ENCODE measurements around the gene GET4.

The GET4 gene

GRCh38 chr7:891805-892204 is 15.5 kb downstream of the GET4 start:
- H3K9me3 ChIP-seq (ENCODE audit: control insufficient read depth, insufficient read depth, low read length) = no peaks in the 10 kb centered on the region
- no peak overlapping the region for H3K9ac ChIP-seq (ENCODE audit: low read depth, low read length)
- H3K36me3 ChIP-seq (ENCODE audit: insufficient read depth, low read length) = peaks cover 21% of the 10 kb centered on the region
- H3K4me1 ChIP-seq (ENCODE audit: insufficient read depth, low read length) = no peaks in the 10 kb centered on the region

GRCh38 chr7:892648-893593 is 16.6 kb downstream of the GET4 start:
- H3K9me3 ChIP-seq (ENCODE audit: control insufficient read depth, insufficient read depth, low read length) = no peaks in the 10 kb centered on the region
- peaks cover 21% of the 10 kb centered on the region for H3K36me3 ChIP-seq (ENCODE audit: insufficient read depth, low read length)
- H3K4me1 ChIP-seq (ENCODE audit: insufficient read depth, low read length) = no peaks in the 10 kb centered on the region
- H3K9ac ChIP-seq (ENCODE audit: low read depth, low read length) = no peak overlapping the region

- peaks cover 16% of the 10 kb centered on the region for H3K36me3 ChIP-seq (ENCODE audit: insufficient read depth, low read length)
- H3K4me1 ChIP-seq (ENCODE audit: insufficient read depth, low read length) = no peaks in the 10 kb centered on the region
- no peak overlapping the region for H3K9ac ChIP-seq (ENCODE audit: low read depth, low read length)
- no peaks in the 10 kb centered on the region for H3K9me3 ChIP-seq (ENCODE audit: control insufficient read depth, insufficient read depth, low read length)
Observed at GRCh38 chr7:893686-894085, 17.3 kb downstream of the GET4 start.

- peaks cover 16% of the 10 kb centered on the region for H3K36me3 ChIP-seq (ENCODE audit: insufficient read depth, low read length)
- no peaks in the 10 kb centered on the region; the same call in 1 of the 2 replicates for H3K4me1 ChIP-seq (ENCODE audit: insufficient read depth, low read length)
- no peaks in the 10 kb centered on the region for H3K9me3 ChIP-seq (ENCODE audit: control insufficient read depth, insufficient read depth, low read length)
- H3K9ac ChIP-seq (ENCODE audit: low read depth, low read length) = no peak overlapping the region
Observed at GRCh38 chr7:894164-894867, 18.0 kb downstream of the GET4 start.

GRCh38 chr7:894927-895450 is 18.6 kb downstream of the GET4 start:
- Histone ChIP-seq H3K4me1 (ENCODE audit: insufficient read depth, low read length) (no peaks in the 10 kb centered on the region; the same call in 1 of the 2 replicates), H3K9me3 (ENCODE audit: control insufficient read depth, insufficient read depth, low read length) (no peaks in the 10 kb centered on the region), H3K9ac (ENCODE audit: low read depth, low read length) (no peak overlapping the region), H3K36me3 (ENCODE audit: insufficient read depth, low read length) (peaks cover 16% of the 10 kb centered on the region)

GRCh38 chr7:895451-896052 is 19.2 kb downstream of the GET4 start:
- H3K9me3 ChIP-seq (ENCODE audit: control insufficient read depth, insufficient read depth, low read length) = no peaks in the 10 kb centered on the region
- H3K36me3 ChIP-seq (ENCODE audit: insufficient read depth, low read length) = peaks cover 16% of the 10 kb centered on the region
- H3K4me1 ChIP-seq (ENCODE audit: insufficient read depth, low read length) = no peaks in the 10 kb centered on the region; the same call in 1 of the 2 replicates
- H3K9ac ChIP-seq (ENCODE audit: low read depth, low read length) = no peak overlapping the region

- H3K9me3 ChIP-seq (ENCODE audit: control insufficient read depth, insufficient read depth, low read length) = no peaks in the 10 kb centered on the region
- peaks cover 13% of the 10 kb centered on the region for H3K36me3 ChIP-seq (ENCODE audit: insufficient read depth, low read length)
- peaks cover 5% of the 10 kb centered on the region; the same call in 1 of the 2 replicates for H3K4me1 ChIP-seq (ENCODE audit: insufficient read depth, low read length)
- H3K9ac ChIP-seq (ENCODE audit: low read depth, low read length) = no peak overlapping the region
Observed at GRCh38 chr7:896346-897075, 20.2 kb downstream of the GET4 start.

GRCh38 chr7:897086-897485 is 20.7 kb downstream of the GET4 start:
- Histone ChIP-seq H3K36me3 (ENCODE audit: insufficient read depth, low read length) (peaks cover 12% of the 10 kb centered on the region), H3K9me3 (ENCODE audit: control insufficient read depth, insufficient read depth, low read length) (no peaks in the 10 kb centered on the region), H3K9ac (ENCODE audit: low read depth, low read length) (no peak overlapping the region), H3K4me1 (ENCODE audit: insufficient read depth, low read length) (peaks cover 5% of the 10 kb centered on the region; the same call in 1 of the 2 replicates)

- Histone ChIP-seq H3K4me1 (ENCODE audit: insufficient read depth, low read length) (peaks cover 5% of the 10 kb centered on the region; the same call in 1 of the 2 replicates), H3K36me3 (ENCODE audit: insufficient read depth, low read length) (peaks cover 9% of the 10 kb centered on the region; the same call in 1 of the 2 replicates), H3K9me3 (ENCODE audit: control insufficient read depth, insufficient read depth, low read length) (no peaks in the 10 kb centered on the region), H3K9ac (ENCODE audit: low read depth, low read length) (no peak overlapping the region)
Observed at GRCh38 chr7:897771-898376, 21.5 kb downstream of the GET4 start.

- no peaks in the 10 kb centered on the region for H3K9me3 ChIP-seq (ENCODE audit: control insufficient read depth, insufficient read depth, low read length)
- H3K36me3 ChIP-seq (ENCODE audit: insufficient read depth, low read length) = peaks cover 9% of the 10 kb centered on the region; the same call in 1 of the 2 replicates
- peaks cover 5% of the 10 kb centered on the region; the same call in 1 of the 2 replicates for H3K4me1 ChIP-seq (ENCODE audit: insufficient read depth, low read length)
- no peak overlapping the region for H3K9ac ChIP-seq (ENCODE audit: low read depth, low read length)
Observed at GRCh38 chr7:898460-898854, 22.1 kb downstream of the GET4 start.

GRCh38 chr7:898855-899681 is 22.7 kb downstream of the GET4 start:
- peaks cover 5% of the 10 kb centered on the region; the same call in 1 of the 2 replicates for H3K4me1 ChIP-seq (ENCODE audit: insufficient read depth, low read length)
- peaks cover 9% of the 10 kb centered on the region; the same call in 1 of the 2 replicates for H3K36me3 ChIP-seq (ENCODE audit: insufficient read depth, low read length)
- no peak overlapping the region for H3K9ac ChIP-seq (ENCODE audit: low read depth, low read length)
- no peaks in the 10 kb centered on the region for H3K9me3 ChIP-seq (ENCODE audit: control insufficient read depth, insufficient read depth, low read length)

- Histone ChIP-seq H3K9ac (ENCODE audit: low read depth, low read length) (no peak overlapping the region), H3K4me1 (ENCODE audit: insufficient read depth, low read length) (peaks cover 5% of the 10 kb centered on the region; the same call in 1 of the 2 replicates), H3K9me3 (ENCODE audit: control insufficient read depth, insufficient read depth, low read length) (no peaks in the 10 kb centered on the region), H3K36me3 (ENCODE audit: insufficient read depth, low read length) (peaks cover 9% of the 10 kb centered on the region; the same call in 1 of the 2 replicates)
Observed at GRCh38 chr7:899806-900205, 23.5 kb downstream of the GET4 start.
